ENCODE measurements around the gene DDRGK1.

Gene DDRGK1

GRCh38 chr20:3202965-3203314 is 1.5 kb downstream of the DDRGK1 start:
- H3K4me3 ChIP-seq (ENCODE audit: low read length): peak overlapping the region; percentile 92
- DNase-seq (ENCODE audit: low read depth): no peak
- TF ChIP-seq, protein P1, sequence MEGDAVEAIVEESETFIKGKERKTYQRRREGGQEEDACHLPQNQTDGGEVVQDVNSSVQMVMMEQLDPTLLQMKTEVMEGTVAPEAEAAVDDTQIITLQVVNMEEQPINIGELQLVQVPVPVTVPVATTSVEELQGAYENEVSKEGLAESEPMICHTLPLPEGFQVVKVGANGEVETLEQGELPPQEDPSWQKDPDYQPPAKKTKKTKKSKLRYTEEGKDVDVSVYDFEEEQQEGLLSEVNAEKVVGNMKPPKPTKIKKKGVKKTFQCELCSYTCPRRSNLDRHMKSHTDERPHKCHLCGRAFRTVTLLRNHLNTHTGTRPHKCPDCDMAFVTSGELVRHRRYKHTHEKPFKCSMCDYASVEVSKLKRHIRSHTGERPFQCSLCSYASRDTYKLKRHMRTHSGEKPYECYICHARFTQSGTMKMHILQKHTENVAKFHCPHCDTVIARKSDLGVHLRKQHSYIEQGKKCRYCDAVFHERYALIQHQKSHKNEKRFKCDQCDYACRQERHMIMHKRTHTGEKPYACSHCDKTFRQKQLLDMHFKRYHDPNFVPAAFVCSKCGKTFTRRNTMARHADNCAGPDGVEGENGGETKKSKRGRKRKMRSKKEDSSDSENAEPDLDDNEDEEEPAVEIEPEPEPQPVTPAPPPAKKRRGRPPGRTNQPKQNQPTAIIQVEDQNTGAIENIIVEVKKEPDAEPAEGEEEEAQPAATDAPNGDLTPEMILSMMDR (conservative IDR thresholded peaks at IDR 0.05; ENCODE audit: low read depth, low read length): no peak

- TF ChIP-seq, protein P1 (conservative IDR thresholded peaks at IDR 0.05; ENCODE audit: low read depth, low read length): no peak
- H3K4me3 ChIP-seq (ENCODE audit: low read length): no peak overlapping the region
- no peak for DNase-seq (ENCODE audit: low read depth)
Observed at GRCh38 chr20:3199976-3200755, 4.3 kb downstream of the DDRGK1 start.

DNA sequence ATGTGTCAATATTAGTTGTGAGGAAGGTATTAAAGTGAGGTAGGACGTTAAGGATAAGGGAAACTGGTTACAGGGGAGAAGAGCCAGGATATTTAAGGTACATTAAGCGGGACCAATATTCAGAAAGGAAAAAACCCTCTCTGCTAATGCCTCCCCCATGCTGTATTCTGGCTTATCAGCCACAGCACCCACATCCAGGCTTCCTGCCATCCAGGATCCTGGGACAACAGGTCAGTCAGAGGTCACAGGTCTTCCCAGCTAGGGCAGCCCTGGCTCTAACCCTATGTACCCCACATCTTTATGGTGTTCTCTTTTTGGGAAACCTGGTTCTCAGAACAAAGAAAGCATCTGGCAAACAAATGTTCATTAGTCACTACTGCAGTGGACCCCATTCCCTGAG is 5.3 kb downstream of the DDRGK1 start:
- DNase-seq (ENCODE audit: low read depth): no peak
- TF ChIP-seq, protein P1 (conservative IDR thresholded peaks at IDR 0.05; ENCODE audit: low read depth, low read length): no peak
- H3K4me3 ChIP-seq (ENCODE audit: low read length): no peak overlapping the region

GRCh38 chr20:3195590-3196237 is 8.8 kb downstream of the DDRGK1 start:
- no peak for DNase-seq (ENCODE audit: low read depth)
- no peak overlapping the region for H3K4me3 ChIP-seq (ENCODE audit: low read length)
- TF ChIP-seq, protein P1 (conservative IDR thresholded peaks at IDR 0.05; ENCODE audit: low read depth, low read length): no peak

DNA sequence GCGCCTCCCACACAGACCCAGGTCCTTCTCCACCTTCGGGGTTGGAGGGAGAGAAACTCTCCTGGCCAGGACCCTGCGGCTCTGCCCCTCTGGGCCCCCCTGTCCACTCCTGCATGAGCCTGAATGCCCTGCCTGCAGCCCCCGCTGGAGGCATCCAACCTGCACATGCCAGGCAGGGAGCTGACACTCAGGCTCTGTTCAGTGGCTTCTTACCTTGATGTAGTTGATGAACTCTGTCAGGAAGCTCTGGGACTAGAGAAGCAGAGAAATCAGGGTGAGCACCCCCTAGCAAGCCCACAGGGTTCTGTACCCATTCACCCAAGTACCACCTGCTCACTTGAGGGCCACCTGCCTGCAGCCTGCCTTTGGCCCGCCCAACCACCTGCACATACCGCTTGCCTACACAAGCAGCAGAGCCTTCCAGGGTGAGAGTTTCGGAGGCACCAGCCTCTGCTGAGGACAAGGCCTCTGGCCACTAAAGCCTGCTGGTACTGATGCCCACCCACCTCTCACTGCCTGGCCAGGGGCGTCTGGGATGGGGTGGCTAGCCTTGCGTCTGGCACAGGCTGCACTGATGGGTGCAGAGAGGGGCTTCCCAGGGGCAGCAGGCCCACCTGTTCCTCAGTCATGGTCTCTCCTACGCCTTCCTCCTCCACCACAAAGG is 9.7 kb downstream of the DDRGK1 start:
- TF ChIP-seq, protein P1 (conservative IDR thresholded peaks at IDR 0.05; ENCODE audit: low read depth, low read length): no peak
- H3K4me3 ChIP-seq (ENCODE audit: low read length): no peak overlapping the region
- DNase-seq (ENCODE audit: low read depth): no peak

GRCh38 chr20:3193806-3194616 is 10.5 kb downstream of the DDRGK1 start:
- TF ChIP-seq, protein P1 (conservative IDR thresholded peaks at IDR 0.05; ENCODE audit: low read depth, low read length): no peak
- no peak for DNase-seq (ENCODE audit: low read depth)
- no peak overlapping the region for H3K4me3 ChIP-seq (ENCODE audit: low read length)
